Right renal cortex interstitium (tissue), 3 donors: Measurements from ENCODE around the gene NAP1L4. TPM values are rescaled to one million over a fixed set of nuclear protein-coding genes. Genes with fewer than 3 reads are reported as not detected.
"Not testable (repeated sequence)": the region's sequence is repeated elsewhere in the genome, so short reads cannot be mapped to it uniquely, and the experiment has no call there.

Experiments
- DNase-seq, 3 donors: peaks; one replicate each; pipeline ENCODE4 v3.0.0-alpha.2; 2013; ENCODE audit warnings: low read depth in 3 of 3, low spot score in 2 of 3
- polyA plus RNA-seq, 3 donors: library from polyadenylated mRNA; unstranded; fragments of 120-200 nt; gene quantifications; one replicate each; pipeline ENCODE4 v1.2.1, GENCODE V29; 2013; ENCODE audit not compliant: insufficient read length in 3 of 3

NAP1L4 gene
- polyA plus RNA-seq, 3 donors, result 200 to 243 (median 220) TPM

- DNase-seq, result no peak
These were observed 80.2 kb downstream of the NAP1L4 start for GRCh38 chr11:2911785-2912391.

GRCh38 chr11:2911088-2911784, 80.9 kb downstream of the NAP1L4 start:
- DNase-seq, result no peak

- DNase-seq, result no peak
These were observed 81.7 kb downstream of the NAP1L4 start for GRCh38 chr11:2910401-2910955.

- no peak for DNase-seq
These were observed 82.8 kb downstream of the NAP1L4 start for GRCh38 chr11:2909133-2909902.

GRCh38 chr11:2908130-2908529, 84.0 kb downstream of the NAP1L4 start:
- DNase-seq, result no peak

- not testable (repeated sequence) for DNase-seq
These were observed 86.8 kb downstream of the NAP1L4 start for GRCh38 chr11:2905299-2905698.

GRCh38 chr11:2904153-2905052, 87.7 kb downstream of the NAP1L4 start:
- no peak for DNase-seq

- no peak for DNase-seq
These were observed 88.5 kb downstream of the NAP1L4 start for GRCh38 chr11:2903672-2904011.

- no peak for DNase-seq
These were observed 89.1 kb downstream of the NAP1L4 start for GRCh38 chr11:2902784-2903671.

- no peak for DNase-seq
These were observed 90.0 kb downstream of the NAP1L4 start for GRCh38 chr11:2901854-2902783.

- no peak for DNase-seq
These were observed 90.8 kb downstream of the NAP1L4 start for GRCh38 chr11:2901196-2901796.

GRCh38 chr11:2899080-2899783, 92.9 kb downstream of the NAP1L4 start:
- DNase-seq, result no peak

- DNase-seq, result no peak
These were observed 93.6 kb downstream of the NAP1L4 start for GRCh38 chr11:2898366-2899079.

- DNase-seq, result no peak
These were observed 95.1 kb downstream of the NAP1L4 start for GRCh38 chr11:2897048-2897447.

GRCh38 chr11:2896047-2896446, 96.1 kb downstream of the NAP1L4 start:
- DNase-seq, result no peak
